NCI-H2196 treated with DMSO at 0.1 percent for 48 hours (cell line): ENCODE results near the gene LRRC8E.

Experiments
- DNase-seq: peaks from one replicate; lab custom pipeline; 2025; ENCODE audit not compliant: unreplicated experiment; lab: John Stamatoyannopoulos, UW

Gene LRRC8E

GRCh38 chr19:7918615-7919421 is 30.5 kb downstream of the LRRC8E start:
- DNase-seq: no peak

DNA sequence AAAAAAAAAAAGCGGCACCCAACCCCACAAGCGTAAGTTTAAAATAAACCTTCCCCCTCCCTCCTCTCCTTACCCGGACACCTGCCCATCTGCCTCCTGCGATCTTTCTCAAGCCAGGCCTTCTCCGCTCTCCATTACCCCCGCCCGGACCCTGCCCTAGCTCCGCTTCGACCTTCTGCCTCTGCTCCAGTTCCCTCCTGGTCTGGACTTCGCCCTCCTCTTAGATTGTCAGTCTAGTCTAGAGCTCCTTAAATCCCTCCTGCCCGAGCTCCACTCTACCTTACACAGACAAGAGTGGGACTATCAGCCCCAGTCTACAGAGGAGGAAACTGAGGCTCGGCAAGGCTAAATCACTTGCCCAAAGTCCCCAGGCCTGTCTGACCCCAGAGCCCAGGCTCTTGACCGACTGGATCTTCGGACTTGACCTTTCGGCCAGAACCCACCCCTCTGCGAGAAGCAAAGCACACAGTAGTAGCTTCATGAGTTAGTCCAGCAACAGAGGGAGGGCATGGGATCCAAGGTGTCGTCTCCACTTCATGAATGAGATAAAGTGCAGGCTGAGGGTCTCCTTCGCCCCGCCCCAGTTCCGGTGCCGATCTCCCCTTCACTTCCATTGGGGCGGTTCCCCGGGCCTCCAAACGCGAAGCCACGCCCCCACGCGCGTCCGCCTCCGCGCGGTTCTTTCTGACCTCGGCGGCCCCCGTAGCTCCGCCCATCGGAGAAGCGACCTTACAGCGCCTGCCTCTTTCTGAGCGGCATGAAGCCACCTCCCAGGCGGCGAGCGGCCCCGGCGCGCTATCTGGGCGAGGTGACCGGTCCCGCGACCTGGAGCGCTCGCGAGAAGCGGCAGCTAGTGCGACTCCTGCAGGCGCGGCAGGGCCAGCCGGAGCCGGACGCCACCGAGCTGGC is 31.6 kb downstream of the LRRC8E start, which contains the start of gene SNAPC2:
Gene SNAPC2 (plus strand): TSS at position 729 of the 909 bp plus-strand sequence. CDS start 29 bp downstream, at position 758.
- peak; percentile 93 for DNase-seq

DNA sequence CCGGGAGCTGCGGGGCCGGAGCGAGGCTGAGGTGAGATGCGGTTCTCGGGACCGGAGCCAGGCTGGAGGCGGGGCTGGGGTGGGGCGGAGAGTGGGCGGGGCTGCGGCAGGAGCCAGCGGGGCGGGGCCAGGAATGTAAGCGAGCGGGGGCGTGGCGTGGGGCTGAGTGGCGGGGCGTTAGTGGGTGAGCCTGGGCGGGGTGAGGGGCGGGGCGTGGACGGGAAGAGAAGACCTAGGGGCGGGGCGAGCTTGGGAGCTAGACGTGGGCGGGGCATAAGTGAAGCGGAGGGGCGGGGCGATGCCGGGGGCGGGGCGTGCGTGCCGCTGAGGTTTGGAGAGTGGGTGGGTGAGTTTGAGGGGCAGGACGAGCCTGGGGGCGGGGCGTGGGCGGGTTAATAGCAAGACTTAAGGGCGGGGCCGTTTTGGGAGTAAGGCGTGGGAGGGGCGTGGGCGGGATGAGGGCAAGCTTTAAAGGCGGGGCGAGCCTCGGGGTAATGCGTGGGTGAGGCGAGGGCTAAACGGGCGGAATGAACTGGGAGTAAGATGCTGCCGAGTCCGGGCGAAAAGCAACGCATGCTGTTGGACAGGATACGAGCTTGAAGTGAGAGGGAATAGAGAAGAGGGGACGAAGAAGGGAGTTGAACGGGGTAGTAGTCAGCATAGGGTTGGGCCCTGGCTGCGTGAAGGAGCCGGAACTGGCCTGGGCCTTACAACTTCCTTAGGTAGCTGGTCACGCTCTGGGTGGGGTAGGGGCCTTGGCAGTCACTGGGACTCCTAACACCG is 32.4 kb downstream of the LRRC8E start:
- peak; percentile 97 for DNase-seq

GRCh38 chr19:7921302-7921966 is 33.1 kb downstream of the LRRC8E start:
- DNase-seq: no peak

GRCh38 chr19:7921967-7922835 is 33.9 kb downstream of the LRRC8E start:
- DNase-seq: no peak

DNA sequence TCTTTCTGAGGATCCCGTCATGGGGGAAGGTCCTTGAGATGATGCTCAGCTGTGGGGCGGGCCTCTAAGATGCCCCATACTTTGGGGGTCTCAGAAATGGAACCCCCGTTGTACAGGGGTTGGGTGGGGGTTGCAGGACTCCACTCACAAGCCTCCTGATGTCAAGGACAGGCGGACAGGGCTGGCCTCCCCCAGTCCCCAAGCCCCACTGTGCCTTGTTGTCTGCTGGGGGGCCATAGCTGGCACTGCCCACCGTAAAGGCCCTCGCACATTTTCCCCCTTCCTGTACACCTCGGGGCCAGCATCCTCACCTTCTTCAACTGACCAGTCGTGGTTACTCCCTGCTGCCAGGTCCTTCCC is 34.5 kb downstream of the LRRC8E start:
- no peak for DNase-seq

DNA sequence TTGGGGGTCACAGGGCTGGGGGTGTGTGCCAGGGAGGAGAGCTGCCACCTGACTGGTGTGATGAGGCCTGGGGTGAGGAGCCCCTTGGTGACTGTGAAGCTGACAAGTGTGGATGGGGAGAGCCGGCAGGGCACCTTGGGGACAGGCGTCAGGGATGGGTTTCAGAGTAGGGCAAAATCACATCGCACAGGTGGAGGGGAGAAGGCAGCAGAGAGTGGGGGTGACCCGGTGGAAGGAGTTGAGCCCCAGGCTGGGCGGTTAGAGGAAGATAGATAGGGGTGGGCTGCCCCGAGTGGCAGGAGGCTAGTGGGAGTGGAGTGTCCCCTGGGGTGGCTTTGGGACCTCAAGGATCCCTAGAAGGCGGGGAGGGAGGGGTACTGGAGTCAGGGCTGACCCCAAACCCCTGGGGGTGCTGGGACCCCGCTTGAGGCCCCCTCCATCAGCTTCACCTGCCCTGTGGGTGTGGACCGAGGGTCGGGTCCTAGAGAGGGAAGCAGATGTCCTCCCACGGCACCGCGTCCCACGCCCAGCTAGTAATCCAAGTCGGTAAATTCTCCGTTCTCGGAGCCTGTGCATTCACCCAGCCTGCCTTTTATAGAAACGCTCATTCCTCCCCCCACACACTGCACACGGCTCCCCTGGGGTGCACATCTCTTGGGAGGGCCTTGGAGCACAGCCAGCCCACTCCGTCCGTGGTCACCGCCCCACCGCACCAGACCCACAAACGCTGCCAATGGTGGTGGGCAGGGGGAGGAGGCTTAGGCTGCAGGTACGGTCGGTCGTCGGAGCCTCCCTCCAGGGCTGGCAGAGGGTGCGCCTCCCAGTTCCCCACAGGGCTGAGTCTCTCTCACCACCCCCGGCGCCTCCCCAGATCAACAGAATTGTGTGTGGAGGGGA is 35.2 kb downstream of the LRRC8E start:
- no peak for DNase-seq

GRCh38 chr19:7924241-7924640 is 35.9 kb downstream of the LRRC8E start:
- no peak for DNase-seq

GRCh38 chr19:7924651-7925170 is 36.4 kb downstream of the LRRC8E start:
- DNase-seq: no peak

DNA sequence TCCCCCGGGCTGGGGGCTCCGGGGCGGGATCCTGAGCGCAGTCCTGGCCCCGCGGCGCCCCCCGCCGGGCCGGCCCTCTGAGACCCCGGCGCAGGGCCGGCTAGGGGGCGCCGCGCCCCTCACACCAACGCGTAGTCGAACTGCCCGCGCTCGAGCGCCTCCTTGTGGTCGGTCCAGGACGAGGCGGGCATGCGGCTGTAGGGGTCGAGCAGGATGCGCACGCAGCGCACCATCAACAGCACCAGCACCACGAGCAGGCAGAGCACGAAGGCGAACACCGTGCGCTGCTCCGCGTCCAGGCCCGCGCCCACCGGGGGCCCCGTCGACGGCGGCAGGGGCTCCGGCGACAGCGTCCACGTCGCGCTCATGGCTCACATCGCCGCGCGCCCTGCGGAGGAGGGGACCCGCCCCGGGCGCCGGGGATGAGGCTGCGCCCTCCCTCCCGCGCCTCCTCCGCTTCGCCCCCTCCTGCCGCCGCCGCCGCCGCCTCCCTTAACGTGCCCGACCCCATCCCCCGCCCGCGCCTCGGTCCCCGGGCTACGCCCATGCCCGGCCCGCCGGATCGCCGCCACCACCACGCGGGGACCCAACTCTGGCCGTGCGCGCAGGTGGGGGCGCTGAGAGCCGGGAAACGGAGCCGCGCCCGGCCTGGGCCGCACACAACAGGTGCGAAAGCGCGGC is 37.0 kb downstream of the LRRC8E start:
- peak; percentile 28 for DNase-seq

DNA sequence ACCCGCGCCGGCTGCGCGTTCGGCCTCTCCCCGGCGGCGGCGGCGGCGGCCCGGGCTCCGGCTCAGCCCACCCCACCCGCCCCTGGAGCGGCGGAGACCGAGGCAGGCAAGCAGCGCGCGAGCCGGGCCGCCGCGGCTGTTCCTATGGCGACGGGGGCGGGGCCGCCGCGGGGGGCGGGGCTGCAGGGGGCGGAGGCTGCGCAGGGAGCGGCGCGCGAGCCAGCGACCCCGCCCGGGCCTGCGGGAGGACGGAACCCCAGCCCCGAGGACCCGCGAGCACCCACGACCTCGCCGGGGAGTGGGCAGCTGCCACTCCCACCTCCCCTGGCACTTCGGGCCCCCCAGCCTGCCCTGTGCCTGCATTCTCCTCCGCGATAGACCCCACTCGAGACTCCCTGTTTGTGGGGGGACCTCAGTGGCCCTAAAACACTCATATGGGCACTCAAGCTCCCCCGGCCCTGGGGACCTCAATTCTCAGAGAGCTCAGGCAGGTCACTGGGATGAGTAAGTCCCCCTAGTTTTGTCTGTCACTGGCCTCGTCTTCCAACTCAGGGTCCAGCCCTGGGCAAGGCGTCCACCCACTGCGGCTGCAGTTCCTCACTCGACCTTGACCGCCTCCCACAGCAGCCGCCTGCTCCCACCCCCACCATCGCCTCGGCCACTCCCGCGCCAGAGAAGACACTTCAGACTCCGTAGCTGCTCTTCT is 37.9 kb downstream of the LRRC8E start, which contains the start of gene CTXN1:
Gene CTXN1 (minus strand): TSS at position 115 of the 706 bp plus-strand sequence. CDS start 597 bp downstream, outside the sequence.
- peak; percentile 21 for DNase-seq

- DNase-seq: no peak
Measured at GRCh38 chr19:7926727-7927604, 38.7 kb downstream of the LRRC8E start.

- DNase-seq: no peak
Measured at GRCh38 chr19:7927605-7928333, 39.5 kb downstream of the LRRC8E start.

DNA sequence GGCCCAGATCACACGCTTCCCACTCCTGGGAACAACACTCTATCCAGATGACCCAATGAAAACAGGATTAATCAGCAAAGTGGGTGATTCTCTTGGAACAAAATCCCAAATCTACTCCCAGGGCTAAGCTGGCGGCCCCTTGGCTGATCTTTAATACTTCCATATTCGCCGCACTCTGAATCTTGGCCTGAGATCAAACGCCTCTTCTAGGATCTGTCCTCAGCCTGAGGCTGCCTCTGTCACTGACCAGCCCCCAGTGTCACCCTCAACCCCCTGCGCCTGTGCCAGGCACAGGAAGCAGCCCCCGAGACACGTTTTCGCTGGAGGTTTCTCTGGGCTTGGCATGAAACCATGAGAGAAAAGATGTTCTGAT is 40.0 kb downstream of the LRRC8E start:
- no peak for DNase-seq
